ENCODE data around the gene NELL1.

- TF ChIP-seq, protein P1, sequence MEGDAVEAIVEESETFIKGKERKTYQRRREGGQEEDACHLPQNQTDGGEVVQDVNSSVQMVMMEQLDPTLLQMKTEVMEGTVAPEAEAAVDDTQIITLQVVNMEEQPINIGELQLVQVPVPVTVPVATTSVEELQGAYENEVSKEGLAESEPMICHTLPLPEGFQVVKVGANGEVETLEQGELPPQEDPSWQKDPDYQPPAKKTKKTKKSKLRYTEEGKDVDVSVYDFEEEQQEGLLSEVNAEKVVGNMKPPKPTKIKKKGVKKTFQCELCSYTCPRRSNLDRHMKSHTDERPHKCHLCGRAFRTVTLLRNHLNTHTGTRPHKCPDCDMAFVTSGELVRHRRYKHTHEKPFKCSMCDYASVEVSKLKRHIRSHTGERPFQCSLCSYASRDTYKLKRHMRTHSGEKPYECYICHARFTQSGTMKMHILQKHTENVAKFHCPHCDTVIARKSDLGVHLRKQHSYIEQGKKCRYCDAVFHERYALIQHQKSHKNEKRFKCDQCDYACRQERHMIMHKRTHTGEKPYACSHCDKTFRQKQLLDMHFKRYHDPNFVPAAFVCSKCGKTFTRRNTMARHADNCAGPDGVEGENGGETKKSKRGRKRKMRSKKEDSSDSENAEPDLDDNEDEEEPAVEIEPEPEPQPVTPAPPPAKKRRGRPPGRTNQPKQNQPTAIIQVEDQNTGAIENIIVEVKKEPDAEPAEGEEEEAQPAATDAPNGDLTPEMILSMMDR (conservative IDR thresholded peaks at IDR 0.05 in 1 of 2, IDR thresholded peaks at IDR 0.05 in 1 of 2; ENCODE audit: extremely low read depth in 1 of 2, insufficient read depth in 1 of 2, low read depth in 1 of 2, low read length in 2 of 2), result no peak
- peak; percentile 52 for TF ChIP-seq EZH2 (IDR thresholded peaks at IDR 0.05; ENCODE audit: borderline replicate concordance, low read length)
Observed at GRCh38 chr11:20670932-20671403, 1.6 kb downstream of the NELL1 start.

Data from mammary epithelial cell (primary cell).